GM18508 (cell line): ENCODE data around the gene KCNH2.

Experiments
- ATAC-seq: cut with Tn5 transposase; IDR thresholded peaks from one replicate; pipeline ENCODE4 v1.9.1; 2021; ENCODE audit warnings: moderate number of reproducible peaks; ENCODE audit not compliant: insufficient read depth, unreplicated experiment

Gene KCNH2

GRCh38 chr7:150996376-150997074 lies 18.4 kb upstream of the KCNH2 start:
- no peak for ATAC-seq

- ATAC-seq = no peak
Measured at GRCh38 chr7:150994838-150995510, 16.9 kb upstream of the KCNH2 start.

- no peak for ATAC-seq
Measured at GRCh38 chr7:150994141-150994837, 16.2 kb upstream of the KCNH2 start.

- ATAC-seq = no peak
Measured at GRCh38 chr7:150993511-150993910, 15.4 kb upstream of the KCNH2 start.

- no peak for ATAC-seq
Measured at GRCh38 chr7:150992833-150993302, 14.7 kb upstream of the KCNH2 start.

- no peak for ATAC-seq
Measured at GRCh38 chr7:150992051-150992640, 14.0 kb upstream of the KCNH2 start.

GRCh38 chr7:150990416-150991186 lies 12.5 kb upstream of the KCNH2 start, which contains the start of gene NOS3:
NOS3 (plus strand) TSS chr7:150991017; CDS start chr7:150993804, 2,787 bp downstream.
- ATAC-seq = no peak

- ATAC-seq = no peak
Measured at GRCh38 chr7:150989456-150989855, 11.3 kb upstream of the KCNH2 start.

GRCh38 chr7:150988230-150989226 lies 10.4 kb upstream of the KCNH2 start:
- ATAC-seq = no peak

- ATAC-seq = no peak
Measured at GRCh38 chr7:150986556-150986955, 8.4 kb upstream of the KCNH2 start.

- ATAC-seq = no peak
Measured at GRCh38 chr7:150986099-150986512, 8.0 kb upstream of the KCNH2 start.

- ATAC-seq = no peak
Measured at GRCh38 chr7:150983893-150984368, 5.8 kb upstream of the KCNH2 start.

GRCh38 chr7:150982351-150982750 lies 4.2 kb upstream of the KCNH2 start:
- no peak for ATAC-seq

GRCh38 chr7:150981644-150982043 lies 3.5 kb upstream of the KCNH2 start:
- ATAC-seq = no peak

- ATAC-seq = no peak
Measured at GRCh38 chr7:150980663-150981062, 2.5 kb upstream of the KCNH2 start.

- no peak for ATAC-seq
Measured at GRCh38 chr7:150979713-150980390, 1.7 kb upstream of the KCNH2 start.

GRCh38 chr7:150977382-150978125 lies 567 bp downstream of the KCNH2 start:
- ATAC-seq = no peak
